ENCODE measurements around the gene FLNA. TPM values are rescaled to one million over a fixed set of nuclear protein-coding genes. Genes with fewer than 3 reads are reported as not detected.

The FLNA gene
- total and polyA plus RNA-seq, 9 of the 15 experiments (the other 6 are each of a cell fraction or from before 2014, with no cell fraction given) = 6.2 to 735 (median 135) TPM

DNA sequence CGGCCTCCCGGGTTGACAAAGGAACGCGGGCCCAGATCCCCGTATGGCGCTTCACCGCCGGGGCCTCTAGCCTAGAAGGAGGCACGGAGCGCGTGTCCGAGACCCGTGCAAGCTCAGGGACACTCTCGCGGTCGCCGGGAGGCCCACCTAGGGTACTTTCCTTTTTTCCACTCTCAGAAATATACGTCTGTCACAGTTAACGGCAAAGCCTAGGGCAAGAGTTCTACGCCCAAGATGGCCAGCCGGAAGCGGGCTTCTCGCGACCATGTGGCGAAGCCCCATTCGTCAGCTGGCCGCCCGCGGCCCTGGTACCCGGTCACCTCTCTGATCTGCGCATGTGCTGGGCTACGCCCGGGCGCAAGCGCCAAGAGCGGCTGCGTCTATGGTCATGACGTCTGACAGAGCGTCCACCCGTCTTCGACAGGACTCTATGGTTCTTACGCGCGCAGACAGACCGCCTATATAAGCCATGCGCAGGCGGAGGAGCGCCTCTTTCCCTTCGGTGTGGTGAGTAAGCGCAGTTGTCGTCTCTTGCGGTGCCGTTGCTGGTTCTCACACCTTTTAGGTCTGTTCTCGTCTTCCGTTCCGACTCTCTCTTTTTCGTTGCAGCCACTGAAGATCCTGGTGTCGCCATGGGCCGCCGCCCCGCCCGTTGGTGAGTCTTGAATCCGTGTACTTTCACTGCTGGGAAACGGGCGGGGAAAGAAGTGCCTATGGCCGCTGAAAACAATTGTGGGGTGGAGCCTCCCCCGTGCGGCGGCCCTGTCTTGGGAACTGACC lies 23.6 kb upstream of the FLNA start, which contains the start of gene RPL10 (continued):
- TF ChIP-seq, protein P1, sequence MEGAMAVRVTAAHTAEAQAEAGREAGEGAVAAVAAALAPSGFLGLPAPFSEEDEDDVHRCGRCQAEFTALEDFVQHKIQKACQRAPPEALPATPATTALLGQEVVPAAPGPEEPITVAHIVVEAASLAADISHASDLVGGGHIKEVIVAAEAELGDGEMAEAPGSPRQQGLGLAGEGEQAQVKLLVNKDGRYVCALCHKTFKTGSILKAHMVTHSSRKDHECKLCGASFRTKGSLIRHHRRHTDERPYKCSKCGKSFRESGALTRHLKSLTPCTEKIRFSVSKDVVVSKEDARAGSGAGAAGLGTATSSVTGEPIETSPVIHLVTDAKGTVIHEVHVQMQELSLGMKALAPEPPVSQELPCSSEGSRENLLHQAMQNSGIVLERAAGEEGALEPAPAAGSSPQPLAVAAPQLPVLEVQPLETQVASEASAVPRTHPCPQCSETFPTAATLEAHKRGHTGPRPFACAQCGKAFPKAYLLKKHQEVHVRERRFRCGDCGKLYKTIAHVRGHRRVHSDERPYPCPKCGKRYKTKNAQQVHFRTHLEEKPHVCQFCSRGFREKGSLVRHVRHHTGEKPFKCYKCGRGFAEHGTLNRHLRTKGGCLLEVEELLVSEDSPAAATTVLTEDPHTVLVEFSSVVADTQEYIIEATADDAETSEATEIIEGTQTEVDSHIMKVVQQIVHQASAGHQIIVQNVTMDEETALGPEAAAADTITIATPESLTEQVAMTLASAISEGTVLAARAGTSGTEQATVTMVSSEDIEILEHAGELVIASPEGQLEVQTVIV (CRISPR knock-in tag; IDR thresholded peaks at IDR 0.05; ENCODE audit: borderline replicate concordance) = no peak
- TF ChIP-seq ZNF695 (CRISPR knock-in tag; IDR thresholded peaks at IDR 0.05) (no peak), ZNF384 (IDR thresholded peaks at IDR 0.05; ENCODE audit: low read depth, low read length) (0 out of 2 replicates have a peak, but pooled peaks have one; percentile 5), MAFF (IDR thresholded peaks at IDR 0.05; ENCODE audit: low read length) (0 out of 2 replicates have a peak, but pooled peaks have one; percentile 5), ZFP1 (CRISPR knock-in tag; IDR thresholded peaks at IDR 0.05) (no peak), NCOA1 (IDR thresholded peaks at IDR 0.05; ENCODE audit: low read depth) (peak; percentile 27; the same call in 1 of the 2 replicates), HCFC1 (IDR thresholded peaks at IDR 0.05; ENCODE audit: low read depth, low read length) (peak; percentile 73), TBL1XR1 (IDR thresholded peaks at IDR 0.05; ENCODE audit: low read length in 2 of 2) (peak in 1 of 2 experiments; percentile 24; a peak in 2 of 4 replicates), ZZZ3 (IDR thresholded peaks at IDR 0.05) (peak; percentile 71; the same call in 1 of the 2 replicates), JUND (IDR thresholded peaks at IDR 0.05; ENCODE audit: borderline replicate concordance, low read depth, low read length) (peak; percentile 52), JUND (tag; IDR thresholded peaks at IDR 0.05; ENCODE audit: borderline replicate concordance, low read depth, low read length) (no peak; the same call in 2 of the 3 replicates), ZNF717 (CRISPR knock-in tag; IDR thresholded peaks at IDR 0.05) (no peak), MXI1 (IDR thresholded peaks at IDR 0.05; ENCODE audit: low read depth, low read length) (peak; percentile 71; the same call in 1 of the 2 replicates)
- TF ChIP-seq, protein P2, sequence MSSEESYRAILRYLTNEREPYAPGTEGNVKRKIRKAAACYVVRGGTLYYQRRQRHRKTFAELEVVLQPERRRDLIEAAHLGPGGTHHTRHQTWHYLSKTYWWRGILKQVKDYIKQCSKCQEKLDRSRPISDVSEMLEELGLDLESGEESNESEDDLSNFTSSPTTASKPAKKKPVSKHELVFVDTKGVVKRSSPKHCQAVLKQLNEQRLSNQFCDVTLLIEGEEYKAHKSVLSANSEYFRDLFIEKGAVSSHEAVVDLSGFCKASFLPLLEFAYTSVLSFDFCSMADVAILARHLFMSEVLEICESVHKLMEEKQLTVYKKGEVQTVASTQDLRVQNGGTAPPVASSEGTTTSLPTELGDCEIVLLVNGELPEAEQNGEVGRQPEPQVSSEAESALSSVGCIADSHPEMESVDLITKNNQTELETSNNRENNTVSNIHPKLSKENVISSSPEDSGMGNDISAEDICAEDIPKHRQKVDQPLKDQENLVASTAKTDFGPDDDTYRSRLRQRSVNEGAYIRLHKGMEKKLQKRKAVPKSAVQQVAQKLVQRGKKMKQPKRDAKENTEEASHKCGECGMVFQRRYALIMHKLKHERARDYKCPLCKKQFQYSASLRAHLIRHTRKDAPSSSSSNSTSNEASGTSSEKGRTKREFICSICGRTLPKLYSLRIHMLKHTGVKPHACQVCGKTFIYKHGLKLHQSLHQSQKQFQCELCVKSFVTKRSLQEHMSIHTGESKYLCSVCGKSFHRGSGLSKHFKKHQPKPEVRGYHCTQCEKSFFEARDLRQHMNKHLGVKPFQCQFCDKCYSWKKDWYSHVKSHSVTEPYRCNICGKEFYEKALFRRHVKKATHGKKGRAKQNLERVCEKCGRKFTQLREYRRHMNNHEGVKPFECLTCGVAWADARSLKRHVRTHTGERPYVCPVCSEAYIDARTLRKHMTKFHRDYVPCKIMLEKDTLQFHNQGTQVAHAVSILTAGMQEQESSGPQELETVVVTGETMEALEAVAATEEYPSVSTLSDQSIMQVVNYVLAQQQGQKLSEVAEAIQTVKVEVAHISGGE (CRISPR knock-in tag; IDR thresholded peaks at IDR 0.05) = no peak
- TF ChIP-seq, protein P3, sequence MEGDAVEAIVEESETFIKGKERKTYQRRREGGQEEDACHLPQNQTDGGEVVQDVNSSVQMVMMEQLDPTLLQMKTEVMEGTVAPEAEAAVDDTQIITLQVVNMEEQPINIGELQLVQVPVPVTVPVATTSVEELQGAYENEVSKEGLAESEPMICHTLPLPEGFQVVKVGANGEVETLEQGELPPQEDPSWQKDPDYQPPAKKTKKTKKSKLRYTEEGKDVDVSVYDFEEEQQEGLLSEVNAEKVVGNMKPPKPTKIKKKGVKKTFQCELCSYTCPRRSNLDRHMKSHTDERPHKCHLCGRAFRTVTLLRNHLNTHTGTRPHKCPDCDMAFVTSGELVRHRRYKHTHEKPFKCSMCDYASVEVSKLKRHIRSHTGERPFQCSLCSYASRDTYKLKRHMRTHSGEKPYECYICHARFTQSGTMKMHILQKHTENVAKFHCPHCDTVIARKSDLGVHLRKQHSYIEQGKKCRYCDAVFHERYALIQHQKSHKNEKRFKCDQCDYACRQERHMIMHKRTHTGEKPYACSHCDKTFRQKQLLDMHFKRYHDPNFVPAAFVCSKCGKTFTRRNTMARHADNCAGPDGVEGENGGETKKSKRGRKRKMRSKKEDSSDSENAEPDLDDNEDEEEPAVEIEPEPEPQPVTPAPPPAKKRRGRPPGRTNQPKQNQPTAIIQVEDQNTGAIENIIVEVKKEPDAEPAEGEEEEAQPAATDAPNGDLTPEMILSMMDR (IDR thresholded peaks at IDR 0.05 in 2 of 3, conservative IDR thresholded peaks at IDR 0.05 in 1 of 3; ENCODE audit: insufficient read depth in 2 of 3, low read depth in 1 of 3, low read length in 3 of 3) = 0 out of 6 replicates have a peak, but pooled peaks of 1 of the 3 experiments have one; percentile 19
- TF ChIP-seq, protein P4, sequence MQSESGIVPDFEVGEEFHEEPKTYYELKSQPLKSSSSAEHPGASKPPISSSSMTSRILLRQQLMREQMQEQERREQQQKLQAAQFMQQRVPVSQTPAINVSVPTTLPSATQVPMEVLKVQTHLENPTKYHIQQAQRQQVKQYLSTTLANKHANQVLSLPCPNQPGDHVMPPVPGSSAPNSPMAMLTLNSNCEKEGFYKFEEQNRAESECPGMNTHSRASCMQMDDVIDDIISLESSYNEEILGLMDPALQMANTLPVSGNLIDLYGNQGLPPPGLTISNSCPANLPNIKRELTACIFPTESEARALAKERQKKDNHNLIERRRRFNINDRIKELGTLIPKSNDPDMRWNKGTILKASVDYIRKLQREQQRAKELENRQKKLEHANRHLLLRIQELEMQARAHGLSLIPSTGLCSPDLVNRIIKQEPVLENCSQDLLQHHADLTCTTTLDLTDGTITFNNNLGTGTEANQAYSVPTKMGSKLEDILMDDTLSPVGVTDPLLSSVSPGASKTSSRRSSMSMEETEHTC (IDR thresholded peaks at IDR 0.05) = 0 out of 2 replicates have a peak, but pooled peaks have one; percentile 17
- TF ChIP-seq, protein P5, sequence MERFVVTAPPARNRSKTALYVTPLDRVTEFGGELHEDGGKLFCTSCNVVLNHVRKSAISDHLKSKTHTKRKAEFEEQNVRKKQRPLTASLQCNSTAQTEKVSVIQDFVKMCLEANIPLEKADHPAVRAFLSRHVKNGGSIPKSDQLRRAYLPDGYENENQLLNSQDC (CRISPR knock-in tag; IDR thresholded peaks at IDR 0.05) = 0 out of 2 replicates have a peak, but pooled peaks have one; percentile 70
